BE2C (cell line): ENCODE measurements around the gene EBF3.

ENCODE experiments used
- DNase-seq: peaks from one replicate; pipeline ENCODE4 v3.0.0-alpha.2; 2020
- H3K27me3 ChIP-seq: fragments of 250-450 bp; sonication (Bioruptor Pico); 2 replicates; pipeline ENCODE4 v1.5.1; 2020; ENCODE audit warnings: mild to moderate bottlenecking
- H3K36me3 ChIP-seq: fragments of 250-450 bp; sonication (Bioruptor Pico); 2 replicates; pipeline ENCODE4 v1.5.1; 2020; ENCODE audit warnings: mild to moderate bottlenecking
- H3K4me1 ChIP-seq: fragments of 250-450 bp; sonication (Bioruptor Pico); 2 replicates; pipeline ENCODE4 v1.5.1; 2020
- H3K4me3 ChIP-seq: 2 replicates; pipeline ENCODE4 v1.5.1; 2011; ENCODE audit warnings: low read depth, low read length
- H3K9me3 ChIP-seq: fragments of 250-450 bp; sonication (Bioruptor Pico); 2 replicates; pipeline ENCODE4 v1.5.1; 2020
- CTCF ChIP-seq: IDR thresholded peaks from 2 replicates; pipeline ENCODE4 v1.5.1; 2012; ENCODE audit warnings: mild to moderate bottlenecking, low read depth, low read length

The EBF3 gene

DNA sequence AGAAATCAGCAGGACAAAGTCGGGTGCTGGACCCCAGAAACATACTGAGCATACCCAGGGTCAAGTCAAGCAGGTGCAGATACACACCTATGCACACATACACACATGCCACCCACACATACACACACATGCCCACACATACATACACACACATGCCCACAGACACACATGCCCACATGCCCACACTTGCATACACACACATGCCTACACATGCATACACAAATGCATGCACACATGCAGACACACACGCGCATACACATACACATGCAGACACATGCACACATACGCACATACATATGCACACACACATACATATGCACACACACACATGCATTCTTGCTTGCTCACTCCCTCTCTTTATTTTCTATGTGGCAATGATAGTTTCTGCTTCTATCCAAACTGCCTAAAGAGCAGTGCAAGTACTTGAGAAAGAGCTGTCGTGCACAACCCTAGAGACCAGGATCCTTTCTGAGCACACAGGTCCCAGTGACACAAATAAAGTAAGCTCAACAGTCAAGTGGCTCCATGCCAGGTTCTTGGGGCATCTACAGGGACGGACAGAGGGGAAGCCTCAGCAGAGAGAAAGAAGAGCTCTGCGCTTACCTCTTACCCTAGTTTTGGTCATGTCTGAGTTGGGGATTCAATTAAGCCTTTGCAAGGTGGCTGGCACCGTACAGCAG is 83.7 kb downstream of the EBF3 start:
- Histone ChIP-seq H3K27me3 (no peaks in the 10 kb centered on the region), H3K4me1 (peaks cover 17% of the 10 kb centered on the region), H3K36me3 (no peaks in the 10 kb centered on the region), H3K9me3 (no peaks in the 10 kb centered on the region), H3K4me3 (no peak overlapping the region)
- TF ChIP-seq CTCF, result no peak
- DNase-seq, result no peak

GRCh38 chr10:129879655-129880054 is 84.4 kb downstream of the EBF3 start:
- Histone ChIP-seq H3K9me3 (no peaks in the 10 kb centered on the region), H3K4me3 (no peak overlapping the region), H3K27me3 (no peaks in the 10 kb centered on the region), H3K36me3 (no peaks in the 10 kb centered on the region), H3K4me1 (peaks cover 17% of the 10 kb centered on the region)
- no peak for DNase-seq
- TF ChIP-seq CTCF, result no peak

DNA sequence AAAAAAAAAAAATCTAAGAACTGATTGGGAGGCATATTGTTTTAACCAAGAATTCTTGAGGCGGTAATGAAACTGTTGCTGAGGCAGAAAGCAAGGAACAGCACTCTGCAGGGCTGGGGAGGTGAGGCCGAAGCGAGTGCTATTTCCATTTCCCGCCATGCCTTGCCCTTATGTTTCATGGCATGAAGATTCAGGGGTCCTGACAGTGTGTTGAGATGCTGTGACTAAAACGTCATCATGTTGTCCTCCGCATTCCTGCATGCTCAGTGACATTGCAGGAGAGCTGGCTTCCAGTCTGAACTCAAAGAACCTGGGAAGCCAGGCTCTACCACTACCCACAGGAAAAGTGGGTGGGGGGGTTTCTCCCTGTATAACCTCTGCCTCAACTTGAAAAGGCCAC is 85.2 kb downstream of the EBF3 start:
- Histone ChIP-seq H3K9me3 (no peaks in the 10 kb centered on the region), H3K4me1 (peaks cover 13% of the 10 kb centered on the region), H3K27me3 (no peaks in the 10 kb centered on the region), H3K36me3 (no peaks in the 10 kb centered on the region), H3K4me3 (no peak overlapping the region)
- DNase-seq, result no peak
- TF ChIP-seq CTCF, result no peak

- H3K36me3 ChIP-seq, result no peaks in the 10 kb centered on the region
- H3K27me3 ChIP-seq, result no peaks in the 10 kb centered on the region
- peak; percentile 42 for DNase-seq
- peaks cover 13% of the 10 kb centered on the region for H3K4me1 ChIP-seq
- TF ChIP-seq CTCF, result peak; percentile 76
- no peak overlapping the region for H3K4me3 ChIP-seq
- no peaks in the 10 kb centered on the region for H3K9me3 ChIP-seq
These were observed 86.2 kb downstream of the EBF3 start for GRCh38 chr10:129877773-129878371.

DNA sequence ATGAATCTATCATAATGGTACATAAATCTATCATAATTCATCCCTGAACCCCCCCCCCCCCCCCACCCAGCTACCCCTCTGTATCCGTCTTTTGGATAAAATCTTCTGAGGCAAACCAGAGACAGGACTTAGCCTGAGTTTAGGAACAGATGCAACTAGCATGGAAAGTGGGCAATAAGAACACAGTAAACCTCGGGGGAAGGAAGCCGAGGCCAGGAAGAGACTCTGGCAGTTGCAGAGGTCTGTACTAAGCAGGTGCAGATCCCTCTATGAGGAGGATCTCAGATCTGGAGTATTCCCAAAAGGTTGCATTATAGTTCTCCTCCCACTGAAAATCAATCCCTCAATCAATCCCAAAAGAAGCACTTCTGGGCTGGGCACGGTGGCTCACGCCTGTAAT is 87.2 kb downstream of the EBF3 start:
- TF ChIP-seq CTCF, result no peak
- DNase-seq, result no peak

DNA sequence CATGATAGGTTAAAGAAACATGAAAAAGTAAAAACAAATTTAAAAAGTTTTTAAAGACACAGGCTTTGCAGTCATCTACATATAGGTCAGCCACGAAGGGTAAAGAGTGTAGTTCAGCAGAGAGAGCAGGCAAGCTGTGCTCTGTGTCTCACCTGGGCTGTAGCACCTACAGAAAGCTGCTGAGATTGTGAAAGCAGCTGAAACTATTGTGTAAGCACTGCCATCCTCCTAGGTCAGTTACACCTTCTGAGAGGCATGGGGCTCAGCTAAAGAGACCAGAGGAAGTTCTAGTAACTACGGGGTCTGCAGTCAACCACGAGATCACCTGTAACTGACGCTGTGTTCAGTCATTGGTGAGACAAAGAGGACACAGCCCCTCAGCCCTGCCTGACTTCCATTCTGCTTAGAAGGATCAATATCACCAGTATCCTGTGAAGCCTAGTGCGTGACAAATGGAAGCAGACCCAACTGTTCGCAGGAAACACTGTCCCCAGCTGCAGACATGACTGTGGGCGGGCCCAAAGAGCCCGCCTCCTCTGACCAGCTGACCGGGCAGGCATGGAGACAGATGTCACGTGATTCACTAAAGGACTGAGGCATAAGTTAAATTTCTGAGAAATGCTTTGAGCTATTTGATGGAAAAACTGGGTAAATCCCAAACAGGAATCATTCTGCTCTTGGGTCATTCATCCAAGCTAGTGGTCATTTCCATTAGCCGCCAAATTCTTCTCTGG is 87.9 kb downstream of the EBF3 start:
- no peaks in the 10 kb centered on the region for H3K27me3 ChIP-seq
- no peak overlapping the region for H3K4me3 ChIP-seq
- H3K36me3 ChIP-seq, result peaks cover 2% of the 10 kb centered on the region; the same call in 1 of the 2 replicates
- no peaks in the 10 kb centered on the region for H3K9me3 ChIP-seq
- peaks cover 8% of the 10 kb centered on the region for H3K4me1 ChIP-seq
- no peak for TF ChIP-seq CTCF
- DNase-seq, result no peak

More for the DNA sequence above, 87.2 kb downstream of the EBF3 start:
- Histone ChIP-seq H3K36me3 (no peaks in the 10 kb centered on the region), H3K27me3 (no peaks in the 10 kb centered on the region), H3K4me3 (no peak overlapping the region), H3K9me3 (no peaks in the 10 kb centered on the region), H3K4me1 (peaks cover 6% of the 10 kb centered on the region)
